ENCODE results near the gene ADAM19.

DNA sequence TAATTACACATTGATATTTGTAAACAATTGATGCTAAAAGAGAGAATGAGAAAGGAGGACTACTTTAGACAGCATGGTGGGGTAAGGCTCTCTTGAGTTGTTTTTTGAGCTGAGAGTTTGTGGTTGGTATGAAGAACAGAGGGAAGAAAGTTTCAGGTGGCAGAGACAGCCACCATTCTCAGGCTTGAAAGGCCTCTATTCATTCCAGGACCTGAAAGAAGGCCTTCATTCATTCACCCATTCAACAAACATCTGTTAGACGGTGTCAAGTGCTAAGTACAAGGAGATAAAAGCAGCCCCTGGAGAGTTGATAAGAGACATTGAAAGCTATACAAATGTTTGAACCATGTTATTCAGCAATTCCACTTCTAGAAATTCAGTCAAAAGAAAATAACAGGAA, 21.7 kb upstream of the ADAM19 start:
- TF ChIP-seq SP1 (IDR thresholded peaks at IDR 0.05) (no peak), ZNF384 (IDR thresholded peaks at IDR 0.05) (no peak)
